ENCODE measurements around the gene RPL18. TPM values are rescaled to one million over a fixed set of nuclear protein-coding genes. Genes with fewer than 3 reads are reported as not detected.

RPL18 gene
- total and polyA plus RNA-seq, 9 of the 15 experiments (the other 6 are each of a cell fraction or from before 2014, with no cell fraction given): 312 to 2,635 (median 1,653) TPM

GRCh38 chr19:48637948-48638830 lies 19.2 kb upstream of the RPL18 start (continued):
- TF ChIP-seq ZNF696 (CRISPR knock-in tag; conservative IDR thresholded peaks at IDR 0.05) (no peak), RHOXF2B (CRISPR knock-in tag; conservative IDR thresholded peaks at IDR 0.05) (no peak), PHTF2 (CRISPR knock-in tag; IDR thresholded peaks at IDR 0.05) (no peak), ZNF583 (CRISPR knock-in tag; IDR thresholded peaks at IDR 0.05) (no peak), MYNN (IDR thresholded peaks at IDR 0.05) (no peak), MYNN (CRISPR knock-in tag; IDR thresholded peaks at IDR 0.05) (no peak), CHD1 (IDR thresholded peaks at IDR 0.05; ENCODE audit: low read length) (no peak), ZNF146 (CRISPR knock-in tag; IDR thresholded peaks at IDR 0.05; ENCODE audit: unreplicated experiment) (no peak), ZKSCAN1 (IDR thresholded peaks at IDR 0.05; ENCODE audit: low read depth, low read length) (no peak), HMBOX1 (IDR thresholded peaks at IDR 0.05) (no peak), ERF (CRISPR knock-in tag; IDR thresholded peaks at IDR 0.05) (no peak), POLR2AphosphoS2 (IDR thresholded peaks at IDR 0.05; ENCODE audit: low read length) (no peak), ZBTB33 (CRISPR knock-in tag; IDR thresholded peaks at IDR 0.05) (no peak), HNRNPUL1 (IDR thresholded peaks at IDR 0.05; ENCODE audit: low read length) (no peak), TAF9B (IDR thresholded peaks at IDR 0.05; ENCODE audit: partially characterized antibody) (no peak), EWSR1 (IDR thresholded peaks at IDR 0.05; ENCODE audit: borderline replicate concordance, low read depth, partially characterized antibody) (no peak)

All from K562 (cell line).